Stimulated activated CD8-positive, alpha-beta memory T cell treated with anti-CD3 and anti-CD28 coated beads, Interleukin-4, amount 100 ng/mL, for 24 hours (primary cell): ENCODE measurements around the gene FXYD5.

ENCODE experiments used
- DNase-seq: peaks from one replicate; pipeline ENCODE4 v3.0.0-alpha.2; 2020; ENCODE audit warnings: low read depth

Gene FXYD5

DNA sequence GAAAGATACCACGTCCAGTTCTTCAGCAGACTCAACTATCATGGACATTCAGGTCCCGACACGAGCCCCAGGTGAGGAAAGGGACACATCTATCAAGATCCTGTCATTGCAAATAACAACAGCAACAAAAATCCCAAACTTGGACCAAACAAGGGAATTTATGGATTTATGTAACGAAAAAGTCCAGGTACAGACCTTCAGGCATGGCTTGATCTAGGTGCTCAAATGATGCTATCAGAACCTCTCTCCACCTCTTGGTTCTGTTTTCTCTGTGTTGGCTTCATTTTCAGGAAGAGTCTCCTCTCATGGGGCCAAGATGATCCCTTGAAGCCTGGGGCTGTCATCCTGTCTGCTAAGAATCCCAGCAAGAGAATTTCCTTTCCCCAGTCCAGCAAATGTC, 2.9 kb downstream of the FXYD5 start:
- no peak for DNase-seq

DNA sequence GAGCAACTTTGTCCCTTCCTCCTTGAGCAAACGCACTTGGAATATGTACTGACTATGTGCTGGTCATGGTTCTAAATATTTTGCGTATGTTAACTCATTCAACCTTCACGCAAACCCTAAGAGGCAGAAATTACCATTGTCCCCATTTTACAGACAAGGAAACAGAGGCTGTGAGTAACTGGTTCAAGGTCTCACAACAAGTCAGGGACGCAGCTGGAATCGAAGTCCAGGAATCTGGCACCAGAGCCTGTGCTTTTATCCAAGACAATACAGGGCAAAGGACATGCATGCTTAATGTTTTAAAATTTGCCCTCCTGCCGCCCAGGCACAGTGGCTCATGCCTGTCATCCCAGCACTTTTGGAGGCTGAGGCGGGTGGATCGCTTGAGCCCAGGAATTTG, 5.1 kb downstream of the FXYD5 start:
- no peak for DNase-seq

DNA sequence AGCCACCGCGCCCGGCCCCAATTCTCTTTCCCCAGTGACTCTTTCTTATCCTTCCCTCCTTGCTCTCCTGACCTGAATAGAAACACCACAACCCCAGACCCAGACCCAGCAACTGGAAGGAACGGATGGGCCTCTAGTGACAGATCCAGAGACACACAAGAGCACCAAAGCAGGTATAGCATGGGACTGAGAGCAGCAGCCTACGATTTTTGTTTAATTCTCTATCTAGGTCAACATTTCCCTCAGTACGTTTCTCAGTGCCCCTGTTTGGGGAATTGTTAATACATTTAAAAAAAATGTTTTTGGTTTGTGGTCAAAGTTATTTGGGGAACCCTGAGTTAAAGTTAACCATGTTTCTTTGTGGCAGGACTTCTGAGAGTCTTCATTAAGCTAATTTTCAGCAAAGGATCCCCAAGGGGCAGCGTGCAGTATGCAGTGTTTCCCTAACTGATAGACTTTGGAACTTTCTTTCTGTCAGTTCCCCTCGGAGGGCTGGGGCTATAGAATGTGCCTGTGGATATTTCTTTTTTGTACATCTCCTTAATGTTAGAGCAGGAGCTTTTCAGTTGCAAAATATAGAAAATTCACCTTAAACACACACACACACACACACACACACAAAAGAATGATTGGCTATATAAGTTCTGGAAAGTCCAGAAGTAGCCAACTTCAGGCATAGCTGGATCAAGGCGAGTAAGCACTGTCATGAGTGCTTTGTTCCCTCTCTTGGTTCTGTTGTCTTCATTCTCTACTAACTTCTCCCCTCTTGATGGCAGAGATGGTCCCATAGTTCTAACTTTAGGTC, 6.3 kb downstream of the FXYD5 start:
- DNase-seq: no peak

DNA sequence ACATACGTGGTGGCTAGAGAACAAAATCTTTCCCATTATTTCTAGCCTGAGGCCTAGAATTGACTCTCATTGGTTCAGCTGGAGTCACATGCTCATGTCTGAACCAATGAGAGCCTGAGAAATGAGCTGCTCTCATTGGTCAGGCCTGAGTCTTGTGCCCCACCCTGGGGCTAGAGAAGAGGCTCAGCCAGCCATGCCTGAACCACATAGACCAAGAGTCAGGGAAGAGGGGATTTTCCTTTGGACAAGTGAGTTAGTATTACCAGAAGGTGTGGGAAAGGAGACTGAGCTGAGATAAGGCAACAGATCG, 6.9 kb downstream of the FXYD5 start:
- no peak for DNase-seq

DNA sequence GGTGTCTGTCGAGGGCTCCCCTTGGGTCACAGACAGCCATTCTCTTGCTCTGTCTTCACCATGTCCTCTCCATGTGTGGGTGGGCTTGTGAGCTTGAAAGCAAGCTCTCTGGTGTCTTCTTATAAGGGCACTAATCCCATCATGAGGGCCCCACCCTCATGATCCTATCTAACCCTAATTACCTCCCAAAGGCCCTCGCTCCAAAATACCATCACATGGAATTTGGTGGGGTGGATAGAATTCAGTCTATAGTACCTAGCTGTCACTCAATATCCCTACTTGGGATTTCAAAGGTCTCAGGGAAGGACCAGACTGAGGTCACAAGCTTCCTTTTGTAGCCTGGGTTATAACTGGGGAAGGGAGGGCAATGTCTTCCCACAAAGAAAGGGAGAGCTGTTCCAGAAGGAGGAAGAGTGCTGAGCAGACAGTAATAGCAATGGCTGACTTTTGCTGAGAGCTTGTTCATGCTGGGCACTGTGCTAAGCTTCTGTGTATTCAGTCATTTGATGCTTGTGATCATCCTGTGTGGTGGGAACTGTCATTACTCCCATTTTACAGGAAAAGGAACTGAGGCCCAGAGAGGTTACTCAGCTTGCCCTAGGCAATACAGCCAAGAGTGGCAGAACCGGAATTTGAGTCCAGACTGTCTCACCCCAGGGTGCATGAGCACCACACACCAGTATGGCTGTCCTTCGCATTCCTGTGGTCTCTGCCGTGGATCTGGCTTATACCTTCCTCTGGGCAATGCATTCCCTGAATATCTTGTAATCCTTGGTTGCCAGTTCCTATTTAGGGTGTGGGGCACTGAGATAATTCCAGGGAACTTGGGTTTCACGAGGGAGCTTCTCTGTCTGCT, 8.2 kb downstream of the FXYD5 start:
- DNase-seq: no peak

DNA sequence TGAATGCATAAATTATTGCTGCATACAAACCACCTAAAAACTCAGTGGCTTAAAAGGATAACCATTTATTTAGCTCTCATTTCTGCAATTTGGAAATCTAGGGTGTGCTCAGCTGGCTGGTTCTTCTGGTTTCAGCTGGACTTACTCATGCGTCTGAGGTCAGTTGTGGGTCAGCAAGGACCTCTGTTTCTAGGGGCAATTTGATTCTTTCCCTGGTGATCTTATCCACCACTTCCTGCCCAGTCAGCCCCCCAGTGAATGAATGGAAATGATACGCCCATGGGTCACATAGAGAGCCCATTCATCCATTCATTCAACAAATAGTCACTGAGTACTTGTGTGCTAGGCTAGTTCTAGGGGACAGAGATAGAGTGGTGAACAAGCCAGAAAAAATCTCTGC, 9.9 kb downstream of the FXYD5 start:
- DNase-seq: no peak

DNA sequence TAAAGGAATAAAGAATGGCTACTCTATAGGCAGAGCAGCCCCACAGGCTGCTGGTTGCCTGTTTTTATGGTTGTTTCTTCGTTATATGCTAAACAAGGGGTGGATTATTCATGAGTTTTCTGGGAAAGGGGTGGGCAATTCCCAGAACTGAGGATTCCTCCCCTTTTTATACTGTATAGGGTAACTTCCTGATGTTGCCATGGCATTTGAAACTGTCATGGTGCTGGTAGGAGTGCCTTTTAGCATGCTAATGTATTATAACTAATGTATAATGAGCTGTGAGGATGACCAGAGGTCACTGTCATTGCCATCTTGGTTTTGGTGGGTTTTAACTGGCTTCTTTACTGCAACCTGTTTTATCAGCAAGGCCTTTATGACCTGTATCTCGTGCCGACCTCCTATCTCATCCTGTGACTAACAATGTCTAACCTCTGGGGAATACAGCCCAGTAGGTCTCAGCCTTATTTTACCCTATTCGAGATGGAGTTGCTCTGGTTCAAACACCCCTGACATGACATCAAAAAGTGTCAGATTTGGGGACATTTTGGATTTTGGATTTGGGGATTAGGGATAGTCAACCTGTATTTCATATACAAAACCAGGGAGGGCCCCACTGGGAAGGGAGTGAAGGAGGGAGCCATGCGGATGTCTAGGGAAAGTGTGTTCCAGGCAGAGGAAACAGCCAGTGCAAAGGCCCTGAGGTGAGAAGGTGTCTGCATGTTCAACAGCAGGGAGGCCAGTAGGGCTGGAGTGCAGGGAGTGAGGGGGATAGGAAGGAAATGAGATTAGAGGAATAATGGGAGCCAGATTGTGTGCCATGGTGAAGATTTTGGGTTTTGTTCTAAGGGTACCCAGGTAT, 10.9 kb downstream of the FXYD5 start:
- no peak for DNase-seq

DNA sequence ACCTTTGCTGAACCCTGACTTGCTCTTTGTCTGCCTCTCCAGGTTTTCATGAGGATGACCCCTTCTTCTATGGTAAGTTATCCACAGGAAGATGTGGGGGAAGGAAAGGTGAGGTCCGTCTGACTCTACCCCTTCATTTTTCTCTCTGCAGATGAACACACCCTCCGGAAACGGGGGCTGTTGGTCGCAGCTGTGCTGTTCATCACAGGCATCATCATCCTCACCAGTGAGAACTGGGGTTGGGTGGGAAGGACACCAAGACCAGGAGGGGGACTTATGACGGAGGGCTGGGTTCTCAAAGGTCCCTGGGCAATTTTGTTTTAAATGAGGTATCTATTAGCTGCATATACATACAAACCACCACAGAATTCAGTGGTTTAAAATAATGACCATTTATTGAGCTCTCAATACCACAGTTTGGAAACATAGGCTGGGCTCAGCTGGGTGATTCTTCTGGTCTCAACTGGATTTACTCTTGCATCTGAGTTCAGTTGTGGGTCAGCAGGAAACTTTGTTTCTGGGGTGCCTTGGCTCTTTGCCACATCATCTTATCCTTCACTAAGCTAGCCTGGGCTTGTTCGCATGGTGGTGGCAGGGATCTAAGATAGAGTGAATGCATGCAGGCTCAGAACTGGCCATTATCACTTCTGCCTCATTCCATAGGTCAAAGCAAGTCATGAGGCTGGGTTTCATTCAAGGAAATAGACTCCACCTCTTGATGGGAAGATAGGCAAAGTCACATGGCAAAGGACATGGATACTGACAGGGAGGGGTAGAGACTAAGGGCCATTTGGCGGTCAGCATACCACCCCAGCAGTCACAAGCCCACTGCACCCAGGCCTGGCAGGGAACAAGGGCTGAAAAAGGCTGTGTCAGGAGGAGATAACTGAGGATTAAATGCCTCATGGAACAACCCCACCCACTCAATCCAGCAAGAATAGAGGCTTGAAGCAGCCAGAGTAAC, 11.8 kb downstream of the FXYD5 start:
- no peak for DNase-seq

DNA sequence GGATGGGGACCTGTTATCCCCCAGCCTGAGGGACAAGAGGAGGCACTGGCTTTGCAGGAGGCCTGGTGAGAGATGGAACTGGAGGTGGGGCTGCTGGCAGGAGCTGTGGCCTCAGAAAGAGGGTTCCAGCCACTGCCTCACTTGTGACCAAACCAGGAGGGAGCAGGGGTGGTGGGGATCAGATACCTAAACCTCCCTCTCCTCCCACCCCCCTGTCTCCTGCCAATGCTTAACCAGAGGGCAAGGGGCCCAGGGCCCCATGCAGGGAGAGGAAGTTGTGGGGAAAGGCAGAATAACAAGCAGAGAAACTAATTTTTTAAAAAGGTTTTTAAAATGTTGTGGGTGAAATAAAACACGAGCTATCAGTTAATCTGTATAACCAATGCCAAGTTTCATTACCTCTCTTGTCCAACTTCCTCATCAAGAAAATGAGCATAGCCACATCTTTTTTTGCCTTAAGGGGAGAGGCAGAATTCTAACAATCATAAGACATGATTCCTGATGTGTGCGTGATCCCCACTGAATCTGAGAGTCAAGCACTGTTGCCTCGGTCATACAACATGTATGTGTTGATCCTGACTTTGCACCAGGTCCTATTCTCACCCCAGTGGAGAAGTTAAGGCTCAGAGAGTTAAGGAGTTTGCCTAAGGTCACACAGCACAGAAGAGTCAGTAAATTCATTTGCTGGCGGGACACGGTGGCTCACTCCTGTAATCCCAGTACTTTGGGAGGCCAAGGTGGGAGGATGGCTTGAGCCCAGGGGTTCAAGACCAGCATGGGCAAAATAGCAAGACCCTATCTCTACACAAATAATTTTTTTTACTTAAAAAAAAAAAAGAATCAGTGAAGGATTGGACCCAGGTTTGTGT, 12.9 kb downstream of the FXYD5 start:
- no peak for DNase-seq

DNA sequence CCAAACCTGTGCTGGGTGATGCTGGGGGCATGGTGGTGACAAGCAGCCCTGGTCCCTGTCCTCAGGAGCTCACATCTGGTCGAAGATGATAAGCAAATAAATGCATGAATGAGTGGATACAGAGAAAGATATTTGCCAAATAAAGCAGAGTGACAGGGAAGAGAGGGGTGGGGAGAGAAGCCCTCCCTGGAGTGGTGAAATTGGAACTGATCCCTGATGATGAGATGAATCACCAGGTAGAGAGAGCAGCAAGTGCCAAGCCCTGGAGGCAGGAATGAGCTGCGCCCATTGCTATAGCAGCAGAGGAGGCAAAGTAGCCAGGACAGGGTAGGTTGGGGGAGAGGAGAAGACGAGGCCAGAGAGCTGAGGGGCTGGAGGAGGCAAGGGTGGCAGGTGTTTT, 13.7 kb downstream of the FXYD5 start:
- no peak for DNase-seq

DNA sequence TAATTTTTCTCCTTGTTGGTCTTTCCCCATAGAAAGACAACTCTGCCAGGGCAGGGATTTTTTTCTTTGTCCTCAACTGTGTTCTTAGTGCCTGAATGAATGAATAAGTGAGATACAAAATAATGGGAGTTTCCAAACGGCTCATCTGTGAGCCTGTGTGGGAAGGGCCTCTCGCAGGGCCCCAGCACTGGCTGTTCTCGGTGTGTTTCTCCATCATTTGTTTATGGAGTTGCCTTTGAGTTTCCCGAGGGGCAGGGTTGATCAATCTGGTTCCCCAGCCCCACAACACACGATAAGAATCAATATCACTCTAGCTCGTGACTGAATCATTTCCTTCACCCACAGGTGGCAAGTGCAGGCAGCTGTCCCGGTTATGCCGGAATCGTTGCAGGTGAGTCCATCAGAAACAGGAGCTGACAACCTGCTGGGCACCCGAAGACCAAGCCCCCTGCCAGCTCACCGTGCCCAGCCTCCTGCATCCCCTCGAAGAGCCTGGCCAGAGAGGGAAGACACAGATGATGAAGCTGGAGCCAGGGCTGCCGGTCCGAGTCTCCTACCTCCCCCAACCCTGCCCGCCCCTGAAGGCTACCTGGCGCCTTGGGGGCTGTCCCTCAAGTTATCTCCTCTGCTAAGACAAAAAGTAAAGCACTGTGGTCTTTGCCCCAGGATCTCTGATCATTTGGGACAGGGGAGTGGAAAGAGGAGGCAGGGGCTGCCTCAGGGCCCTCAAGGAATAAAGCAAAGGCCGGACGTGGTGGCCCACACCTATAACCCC, 14.9 kb downstream of the FXYD5 start:
- no peak for DNase-seq

DNA sequence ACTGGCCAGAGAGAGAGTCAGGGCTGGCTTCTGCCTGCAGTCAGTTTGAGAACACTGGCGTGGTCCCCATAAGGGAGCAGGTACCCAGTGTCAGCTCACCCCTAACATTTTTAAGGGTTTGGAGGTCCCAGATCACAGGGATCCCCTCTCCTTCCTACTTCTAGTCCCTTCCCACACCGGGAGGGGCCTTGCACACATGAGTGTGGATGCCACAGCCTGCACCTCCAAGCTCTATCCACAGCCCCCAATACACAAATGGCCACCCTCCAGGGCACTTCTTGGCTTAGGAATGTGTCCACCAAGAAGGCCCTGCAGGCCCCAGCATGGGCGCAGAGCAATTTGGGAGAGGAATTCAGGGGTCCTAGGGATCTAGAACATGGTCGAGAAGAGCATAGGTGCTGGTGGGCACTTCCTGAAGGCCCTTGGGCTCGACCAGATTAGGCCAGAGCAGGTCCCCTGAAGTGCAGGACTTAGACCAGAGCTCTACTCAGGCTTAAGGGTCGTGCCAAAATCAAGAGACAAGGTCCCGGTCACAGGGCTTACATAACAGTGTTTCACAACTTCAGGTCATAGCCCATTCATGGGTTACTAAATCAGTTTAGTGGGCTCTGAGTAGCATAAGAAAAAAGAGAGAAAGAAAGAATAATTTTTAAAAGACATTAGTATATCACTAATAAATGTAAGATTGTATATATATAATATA, 16.0 kb downstream of the FXYD5 start:
- no peak for DNase-seq

DNA sequence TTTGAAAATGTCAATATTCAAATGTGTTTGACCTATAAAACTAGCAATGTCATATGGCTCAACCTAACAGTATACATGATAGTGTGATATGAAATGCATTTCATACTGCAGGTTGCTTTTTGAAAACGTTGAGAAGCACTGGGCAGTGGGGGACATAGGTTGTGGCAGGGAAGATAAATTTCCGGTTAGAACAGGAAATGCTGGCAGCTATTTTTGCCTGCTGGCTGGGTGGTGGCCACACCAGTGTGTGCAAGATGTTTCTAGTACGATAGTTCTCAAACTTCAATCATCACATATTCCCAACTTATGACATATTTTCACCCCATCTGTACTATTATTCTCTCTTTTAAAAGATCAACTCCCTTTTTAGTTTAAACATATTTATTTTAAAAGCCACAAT, 17.2 kb downstream of the FXYD5 start:
- DNase-seq: no peak

DNA sequence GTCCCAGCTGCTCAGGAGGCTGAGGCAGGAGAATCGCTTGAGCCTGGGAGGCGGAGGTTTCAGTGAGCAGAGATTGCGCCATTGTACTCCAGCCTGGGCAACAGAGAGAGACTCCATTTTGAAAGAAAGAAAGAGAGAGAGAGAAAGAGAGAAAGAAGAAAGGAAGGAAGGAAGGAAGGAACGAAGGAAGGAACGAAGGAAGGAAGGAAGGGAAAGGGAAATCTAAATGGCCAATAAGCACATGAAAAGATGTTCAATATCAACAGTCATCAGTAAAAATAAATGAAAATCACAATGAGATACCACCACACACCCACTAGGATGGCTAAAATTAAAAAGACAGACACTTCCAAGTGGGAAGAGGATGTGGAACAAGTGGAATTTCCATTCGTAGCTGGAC, 19.7 kb downstream of the FXYD5 start:
- no peak for DNase-seq

DNA sequence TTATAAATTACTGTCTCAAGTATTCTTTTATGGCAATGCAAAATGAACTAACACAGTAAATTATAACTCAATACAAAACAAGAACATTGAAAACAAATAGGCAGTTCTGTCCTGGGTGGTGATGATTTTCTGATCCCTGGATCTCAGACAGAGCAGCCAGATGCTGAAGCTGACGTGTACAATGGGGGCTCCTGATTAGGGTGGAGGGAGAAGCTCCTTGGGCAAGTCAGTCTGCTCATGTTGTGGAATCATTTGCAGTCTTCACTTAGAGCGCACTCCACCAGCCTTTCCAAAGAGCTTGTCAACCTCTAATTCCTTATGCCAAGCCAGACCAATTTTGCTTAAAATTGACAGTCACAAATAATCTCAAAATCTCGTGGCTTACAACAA, 21.6 kb downstream of the FXYD5 start:
- DNase-seq: no peak

DNA sequence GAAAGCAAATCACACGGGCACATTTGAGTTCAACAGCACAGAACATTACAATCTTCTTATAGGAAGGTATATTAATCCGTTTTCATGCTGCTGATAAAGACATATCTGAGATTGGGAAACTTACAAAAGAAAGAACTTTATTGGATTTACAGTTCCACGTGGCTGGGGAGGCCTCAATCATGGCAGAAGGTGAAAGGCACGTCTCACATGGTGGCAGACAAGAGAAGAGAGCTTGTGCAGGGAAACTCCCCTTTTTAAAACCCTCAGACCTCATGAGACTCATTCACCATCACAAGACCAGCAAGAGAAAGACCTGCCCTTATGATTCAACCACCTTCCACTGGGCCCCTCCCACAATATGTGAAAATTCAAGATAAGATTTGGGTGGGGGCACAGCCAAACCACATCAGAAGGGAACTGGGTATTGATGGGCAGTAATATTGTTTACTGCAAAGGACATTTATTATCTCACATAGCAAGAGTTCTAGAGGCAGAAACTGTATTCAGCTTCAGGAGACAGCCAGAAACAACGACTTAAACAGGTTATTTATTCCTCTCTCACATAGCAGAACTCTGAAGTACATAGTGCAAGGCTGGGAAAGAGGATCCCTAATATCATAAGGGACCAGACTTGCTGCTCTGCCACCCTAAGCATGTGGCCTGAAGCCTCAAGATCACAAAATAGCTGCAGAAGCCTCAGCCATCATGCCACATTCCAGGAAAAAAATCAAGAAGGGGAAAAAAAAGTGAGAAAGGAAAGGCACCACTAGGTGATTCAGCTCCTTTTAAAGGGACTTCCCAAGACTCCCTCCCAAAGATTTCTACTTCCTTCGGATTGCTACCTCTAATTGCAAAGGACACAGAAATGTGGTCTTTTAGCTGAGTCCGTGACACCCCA, 23.1 kb downstream of the FXYD5 start:
- no peak for DNase-seq

DNA sequence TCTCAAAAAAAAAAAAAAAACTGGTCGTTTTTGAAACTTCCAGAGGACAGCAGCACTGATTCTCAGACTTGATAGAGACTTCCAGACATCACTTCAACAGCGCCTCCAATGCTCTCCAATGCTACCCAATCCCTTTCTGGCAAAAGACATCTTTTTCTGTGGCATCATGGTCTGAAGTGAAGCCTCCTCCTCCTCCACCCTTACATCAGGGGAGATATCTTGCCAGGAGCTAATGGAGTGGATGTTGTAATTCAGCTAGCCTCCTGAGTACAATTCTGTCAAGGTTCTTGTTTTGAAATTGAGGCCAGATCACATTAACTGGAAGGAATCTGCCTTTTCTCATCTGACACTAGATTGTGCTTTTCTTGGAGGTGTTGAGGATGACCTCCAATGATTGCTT, 24.2 kb downstream of the FXYD5 start:
- no peak for DNase-seq

DNA sequence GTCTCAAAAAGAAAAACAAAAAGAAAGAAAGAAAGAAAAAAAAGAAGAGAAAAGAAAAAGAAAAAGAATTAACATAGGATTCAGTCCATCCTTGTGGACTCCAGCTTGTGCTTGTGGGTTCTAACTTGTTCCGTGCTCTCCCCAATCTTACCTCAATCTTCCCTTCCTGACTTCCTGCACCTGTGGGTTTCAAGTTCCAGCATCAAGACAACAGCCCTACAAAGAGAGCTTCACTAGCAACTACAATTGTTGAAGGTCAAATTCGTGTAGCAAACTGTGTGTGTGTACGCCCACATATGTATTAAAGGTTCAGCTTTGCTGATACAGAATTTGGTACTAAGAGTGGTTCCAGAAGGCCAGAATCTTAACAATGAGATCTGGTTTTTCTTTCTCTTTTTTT, 25.3 kb downstream of the FXYD5 start:
- no peak for DNase-seq
